PC-9 (cell line): ENCODE data around the gene PARM1. TPM values are rescaled to one million over a fixed set of nuclear protein-coding genes. Genes with fewer than 3 reads are reported as not detected.

ENCODE experiments used
- BruUV-seq: library from RNA; stranded (reverse); fragments of 400-500 nt; replicated peaks from 2 replicates; lab custom pipeline; 2021; lab: Mats Ljungman, UMichigan
- CTCF ChIA-PET: fragments of 300-600 bp; sonication (Branson Sonifier 250); formaldehyde crosslinking; loops from one replicate; lab custom pipeline; 2022; ENCODE audit warnings: antibody characterized with exemption; lab: Charles Lee
- POLR2A ChIA-PET: fragments of 300-600 bp; sonication (Branson Sonifier 250); formaldehyde crosslinking; loops from one replicate; lab custom pipeline; 2022; ENCODE audit warnings: antibody characterized with exemption; ENCODE audit not compliant: unreplicated experiment; lab: Charles Lee
- DNase-seq, 2 experiments: peaks; one replicate each; pipeline versions ENCODE4 v3.0.0 to v3.0.0-alpha.2; 2015 to 2022; ENCODE audit warnings: mixed read lengths in 1 of 2
- H2AFZ ChIP-seq: fragments of 200-600 bp; sonication (generic); 2 replicates; pipeline ENCODE4 v1.8.1; 2017; ENCODE audit warnings: antibody characterized with exemption
- H3F3A ChIP-seq: fragments of 200-600 bp; sonication (generic); 2 replicates; pipeline ENCODE4 v1.8.1; 2017; ENCODE audit warnings: antibody characterized with exemption, mild to moderate bottlenecking, low read depth; ENCODE audit not compliant: insufficient read depth
- H3K27ac ChIP-seq: fragments of 200-600 bp; sonication (generic); 2 replicates; pipeline ENCODE4 v1.6.1; 2016; ENCODE audit warnings: mixed run types
- H3K27me3 ChIP-seq: fragments of 200-600 bp; sonication (generic); 2 replicates; pipeline ENCODE4 v1.6.1; 2016; ENCODE audit warnings: low read depth, mixed run types; ENCODE audit not compliant: insufficient read depth
- H3K36me3 ChIP-seq: fragments of 200-600 bp; sonication (generic); 2 replicates; pipeline ENCODE4 v1.6.1; 2016; ENCODE audit warnings: low read depth, mixed run types
- H3K4me1 ChIP-seq: fragments of 200-600 bp; sonication (generic); replicated peaks from 2 replicates; pipeline ENCODE4 v1.6.1; 2016; ENCODE audit warnings: mixed run types; ENCODE audit not compliant: insufficient read depth
- H3K4me2 ChIP-seq: fragments of 200-600 bp; sonication (generic); 2 replicates; pipeline ENCODE4 v1.6.1; 2017; ENCODE audit warnings: mixed run types
- H3K4me3 ChIP-seq: fragments of 200-600 bp; sonication (generic); 2 replicates; pipeline ENCODE4 v1.6.1; 2016; ENCODE audit warnings: mixed run types
- H3K79me2 ChIP-seq: fragments of 200-600 bp; sonication (generic); 2 replicates; pipeline ENCODE4 v1.6.1; 2017; ENCODE audit warnings: low read depth, mixed run types
- H3K9me2 ChIP-seq: fragments of 200-600 bp; sonication (generic); 2 replicates; pipeline ENCODE4 v1.8.1; 2017; ENCODE audit warnings: mild to moderate bottlenecking; ENCODE audit not compliant: insufficient read depth
- H3K9me3 ChIP-seq: fragments of 200-600 bp; sonication (generic); 2 replicates; pipeline ENCODE4 v1.8.1; 2016; ENCODE audit warnings: low read depth; ENCODE audit not compliant: insufficient read depth
- H4K20me1 ChIP-seq: fragments of 200-600 bp; sonication (generic); 2 replicates; pipeline ENCODE4 v1.8.1; 2017; ENCODE audit not compliant: insufficient read depth
- CTCF ChIP-seq: fragments of 200-600 bp; sonication (generic); conservative IDR thresholded peaks from 2 replicates; pipeline ENCODE4 v1.6.1; 2017; ENCODE audit warnings: mixed run types, antibody characterized with exemption, mild to moderate bottlenecking, moderate library complexity
- EZH2 ChIP-seq: fragments of 200-600 bp; sonication (generic); IDR thresholded peaks from 2 replicates; pipeline ENCODE4 v1.8.0; 2017; ENCODE audit warnings: antibody characterized with exemption, low read depth
- intact Hi-C: fragments of 100-400 bp; cut with micrococcal nuclease; formaldehyde crosslinking; loops from one replicate; pipeline ENCODE4 v1.10.0; 2022; ENCODE audit not compliant: unreplicated experiment
- total RNA-seq: library from RNA; stranded (reverse); gene quantifications from 2 replicates; pipeline ENCODE4 v1.2.3, GENCODE V29; 2021

Gene PARM1
- total RNA-seq, 1 experiment from 2014 or later: 0.44 TPM

GRCh38 chr4:74975082-74975481 is 42.2 kb downstream of the PARM1 start:
- Histone ChIP-seq H3K9me2 (no peaks in the 10 kb centered on the region), H3K4me1 (no peaks in the 10 kb centered on the region), H2AFZ (no peak overlapping the region), H3F3A (no peaks in the 10 kb centered on the region), H3K9me3 (no peaks in the 10 kb centered on the region), H3K27me3 (no peaks in the 10 kb centered on the region), H3K4me3 (no peak overlapping the region), H4K20me1 (no peaks in the 10 kb centered on the region), H3K4me2 (no peak overlapping the region), H3K36me3 (no peaks in the 10 kb centered on the region), H3K79me2 (no peaks in the 10 kb centered on the region), H3K27ac (no peak overlapping the region)
- no peak for DNase-seq
- no peak for TF ChIP-seq EZH2
- no peak for TF ChIP-seq CTCF
- intact Hi-C loops: no loop called here
- ChIA-PET CTCF (no interaction called here), POLR2A (no interaction called here)
- no TSS peak for BruUV-seq

- BruUV-seq: no TSS peak
- intact Hi-C loops: no loop called here
- H3F3A ChIP-seq: no peaks in the 10 kb centered on the region
- no peaks in the 10 kb centered on the region for H3K36me3 ChIP-seq
- H3K4me2 ChIP-seq: no peak overlapping the region
- H3K4me1 ChIP-seq: no peaks in the 10 kb centered on the region
- POLR2A ChIA-PET: no interaction called here
- no peaks in the 10 kb centered on the region for H3K27me3 ChIP-seq
- no peaks in the 10 kb centered on the region for H4K20me1 ChIP-seq
- no peak for DNase-seq
- no peak overlapping the region for H3K4me3 ChIP-seq
- H3K9me3 ChIP-seq: no peaks in the 10 kb centered on the region
- H3K79me2 ChIP-seq: no peaks in the 10 kb centered on the region
- CTCF ChIA-PET: no interaction called here
- no peaks in the 10 kb centered on the region for H3K9me2 ChIP-seq
- TF ChIP-seq EZH2 (no peak), CTCF (no peak)
- no peak overlapping the region for H2AFZ ChIP-seq
- no peak overlapping the region for H3K27ac ChIP-seq
These were observed 43.2 kb downstream of the PARM1 start for GRCh38 chr4:74975848-74976824.

DNA sequence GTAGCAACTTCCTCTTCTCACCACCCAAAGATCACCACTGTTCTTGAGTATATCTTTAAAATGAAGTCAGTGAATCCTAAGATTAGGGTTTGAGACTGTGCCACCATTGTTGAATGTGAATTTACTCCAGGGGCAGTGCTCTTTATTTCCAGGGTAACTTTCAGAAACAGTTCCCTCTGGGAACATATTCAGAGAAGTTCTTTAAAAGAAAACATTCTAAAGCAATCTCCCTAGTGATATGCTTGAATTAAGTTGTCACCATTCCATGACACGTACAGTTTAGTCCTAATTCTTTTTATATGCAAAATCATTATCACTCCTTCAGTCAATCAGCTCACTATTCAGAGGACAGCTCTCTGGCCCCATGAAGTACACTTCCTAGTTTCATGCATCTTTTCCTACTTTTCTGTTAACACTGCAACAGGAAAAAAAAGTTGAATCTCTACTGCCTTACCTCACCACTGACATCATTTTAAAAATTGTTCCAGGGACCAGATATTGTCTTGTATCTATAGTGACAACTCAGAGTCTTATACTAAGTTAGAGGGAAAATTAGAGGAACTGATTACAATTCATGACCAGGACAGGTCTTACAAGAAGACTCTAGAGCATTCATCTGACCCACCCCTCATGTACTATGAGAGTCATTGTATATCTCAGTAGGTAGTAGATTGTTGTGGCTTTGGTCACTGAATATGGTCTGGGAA is 49.8 kb downstream of the PARM1 start:
- no peaks in the 10 kb centered on the region for H3K36me3 ChIP-seq
- CTCF ChIA-PET: no interaction called here
- no peaks in the 10 kb centered on the region for H3F3A ChIP-seq
- H3K4me3 ChIP-seq: no peak overlapping the region
- no peaks in the 10 kb centered on the region for H3K9me2 ChIP-seq
- TF ChIP-seq CTCF: no peak
- no peak for TF ChIP-seq EZH2
- no peaks in the 10 kb centered on the region for H3K4me1 ChIP-seq
- no peaks in the 10 kb centered on the region for H3K79me2 ChIP-seq
- H4K20me1 ChIP-seq: no peaks in the 10 kb centered on the region
- POLR2A ChIA-PET: no interaction called here
- DNase-seq: no peak
- no peaks in the 10 kb centered on the region for H3K9me3 ChIP-seq
- intact Hi-C loops: no loop called here
- H3K27me3 ChIP-seq: no peaks in the 10 kb centered on the region
- no peak overlapping the region for H3K27ac ChIP-seq
- BruUV-seq: no TSS peak
- H2AFZ ChIP-seq: no peak overlapping the region
- no peak overlapping the region for H3K4me2 ChIP-seq
